GM23248 (cell line): ENCODE measurements around the gene OR8H3. TPM values are rescaled to one million over a fixed set of nuclear protein-coding genes. Genes with fewer than 3 reads are reported as not detected.

Experiments
- DNase-seq: peaks from one replicate; pipeline ENCODE4 v3.0.0-alpha.2; 2015
- H2AFZ ChIP-seq: fragments of 200-600 bp; sonication (generic); 2 replicates; pipeline ENCODE4 v1.6.1; 2016; ENCODE audit warnings: antibody characterized with exemption
- H3F3A ChIP-seq: fragments of 200-600 bp; sonication (generic); 2 replicates; pipeline ENCODE4 v1.6.1; 2016; ENCODE audit warnings: mild to moderate bottlenecking, antibody characterized with exemption, mixed run types; ENCODE audit not compliant: insufficient read depth
- H3K27ac ChIP-seq: fragments of 200-600 bp; sonication (generic); 2 replicates; pipeline ENCODE4 v1.5.1; 2016; ENCODE audit warnings: mild to moderate bottlenecking
- H3K27me3 ChIP-seq: fragments of 200-600 bp; sonication (generic); replicated peaks from 2 replicates; pipeline ENCODE4 v1.6.1; 2016; ENCODE audit warnings: mild to moderate bottlenecking; ENCODE audit not compliant: insufficient read depth
- H3K36me3 ChIP-seq: fragments of 200-600 bp; sonication (generic); 2 replicates; pipeline ENCODE4 v1.6.1; 2016; ENCODE audit warnings: low read depth, mild to moderate bottlenecking
- H3K4me1 ChIP-seq: fragments of 200-600 bp; sonication (generic); 2 replicates; pipeline ENCODE4 v1.6.1; 2016; ENCODE audit warnings: mild to moderate bottlenecking; ENCODE audit not compliant: insufficient read depth
- H3K4me2 ChIP-seq: fragments of 200-600 bp; sonication (generic); one replicate; pipeline ENCODE4 v1.6.1; 2016; ENCODE audit warnings: mild to moderate bottlenecking; ENCODE audit not compliant: unreplicated experiment
- H3K4me3 ChIP-seq: fragments of 200-600 bp; sonication (generic); 2 replicates; pipeline ENCODE4 v1.5.1; 2016; ENCODE audit warnings: mild to moderate bottlenecking
- H3K79me2 ChIP-seq: fragments of 200-600 bp; sonication (generic); 2 replicates; pipeline ENCODE4 v1.6.1; 2016; ENCODE audit warnings: mild to moderate bottlenecking; ENCODE audit not compliant: insufficient read depth
- H3K9ac ChIP-seq: fragments of 200-600 bp; sonication (generic); 2 replicates; pipeline ENCODE4 v1.6.1; 2016; ENCODE audit warnings: mild to moderate bottlenecking
- H3K9me2 ChIP-seq: fragments of 200-600 bp; sonication (generic); 2 replicates; pipeline ENCODE4 v1.6.1; 2016; ENCODE audit warnings: mixed run types, mild to moderate bottlenecking, moderate library complexity; ENCODE audit not compliant: insufficient read depth
- H3K9me3 ChIP-seq: fragments of 200-600 bp; sonication (generic); one replicate; pipeline ENCODE4 v1.6.1; 2017; ENCODE audit warnings: low read depth
- H4K20me1 ChIP-seq: fragments of 200-600 bp; sonication (generic); 2 replicates; pipeline ENCODE4 v1.6.0; 2016; ENCODE audit not compliant: insufficient read depth
- EZH2 ChIP-seq: fragments of 200-600 bp; sonication (generic); IDR thresholded peaks from 2 replicates; pipeline ENCODE4 v1.6.1; 2018; ENCODE audit warnings: antibody characterized with exemption, mild to moderate bottlenecking; ENCODE audit not compliant: insufficient read depth, poor library complexity, severe bottlenecking
- EZH2phosphoT487 ChIP-seq: fragments of 200-600 bp; sonication (generic); IDR thresholded peaks from 2 replicates; pipeline ENCODE4 v1.6.1; 2018; ENCODE audit warnings: antibody characterized with exemption, moderate library complexity, mild to moderate bottlenecking, low read depth; ENCODE audit not compliant: insufficient read depth
- WGBS, 2 experiments: methylation state at CpG; one replicate each; pipeline ENCODE4 v1.1.6; 2015 to 2017; ENCODE audit warnings: low lambda C conversion rate in 2 of 2, low coverage in 1 of 2; ENCODE audit errors: missing lambda C conversion rate in 2 of 2; 5-methylcytosine and 5-hydroxymethylcytosine counted together
- in situ Hi-C: fragments of 300-500 bp; cut with MboI; formaldehyde crosslinking; loops from 2 replicates; pipeline ENCODE4 v1.15.0; 2020
- polyA plus RNA-seq: library from polyadenylated mRNA; unstranded; fragments of >200 nt; fragmentation: Nextera tagmentation; extraction: Ambion mirVana; gene quantifications from 2 replicates; pipeline ENCODE4 v1.2.1, GENCODE V29; 2016
- small RNA-seq: library from RNA; depleted of rRNA; stranded (forward); fragments of <200 nt; gene quantifications from one replicate; pipeline ENCODE3, GENCODE V24; 2014; ENCODE audit warnings: low read depth, low replicate concordance
- total RNA-seq: library from RNA; depleted of rRNA; stranded (reverse); fragments of >200 nt; shearing (Covaris generic); gene quantifications from 2 replicates; pipeline ENCODE4 v1.2.3, GENCODE V29; 2014; rRNA removed

Gene OR8H3
- total and polyA plus RNA-seq, 2 experiments from 2014 or later, result not detected

DNA sequence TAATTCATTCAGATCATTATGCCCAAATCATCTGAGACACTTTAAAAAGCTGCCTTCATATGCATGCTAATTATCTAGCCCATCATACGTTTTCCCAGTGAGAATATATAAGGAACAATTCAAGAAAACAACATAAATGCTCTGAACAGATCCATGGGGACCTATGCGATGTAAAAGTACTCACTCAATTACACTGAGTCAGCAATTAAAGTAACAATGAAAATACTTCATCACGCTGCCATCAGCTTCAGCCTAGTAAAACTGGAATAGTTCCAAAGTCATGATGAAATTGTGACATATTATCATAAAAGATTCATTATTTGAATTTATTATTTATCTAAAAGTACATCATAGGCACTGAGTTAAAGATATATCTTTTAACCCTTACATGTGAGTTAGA is 41.6 kb downstream of the OR8H3 start:
- Histone ChIP-seq H3F3A (no peaks in the 10 kb centered on the region), H3K9ac (no peak overlapping the region), H3K79me2 (no peaks in the 10 kb centered on the region), H3K27me3 (no peaks in the 10 kb centered on the region), H4K20me1 (no peaks in the 10 kb centered on the region), H3K27ac (no peak overlapping the region), H2AFZ (no peak overlapping the region), H3K4me2 (no peak overlapping the region), H3K4me1 (no peaks in the 10 kb centered on the region), H3K36me3 (no peaks in the 10 kb centered on the region), H3K4me3 (no peak overlapping the region), H3K9me2 (no peaks in the 10 kb centered on the region), H3K9me3 (no peaks in the 10 kb centered on the region)
- 31 to 38% methylated on average over 3 of the region's 3 CpGs for WGBS, 2 experiments
- in situ Hi-C loops, result no loop called here
- TF ChIP-seq EZH2 (no peak), EZH2phosphoT487 (no peak)
- no peak for DNase-seq

GRCh38 chr11:56172256-56172830 is 50.2 kb downstream of the OR8H3 start:
- H4K20me1 ChIP-seq, result no peaks in the 10 kb centered on the region
- H3K36me3 ChIP-seq, result no peaks in the 10 kb centered on the region
- H3K79me2 ChIP-seq, result no peaks in the 10 kb centered on the region
- no peak for DNase-seq
- H3F3A ChIP-seq, result no peaks in the 10 kb centered on the region
- H3K4me2 ChIP-seq, result no peak overlapping the region
- 7 to 15% methylated on average over 3 of the region's 3 CpGs for WGBS, 2 experiments
- H3K9ac ChIP-seq, result no peak overlapping the region
- in situ Hi-C loops, result no loop called here
- H3K4me1 ChIP-seq, result no peaks in the 10 kb centered on the region
- TF ChIP-seq EZH2phosphoT487, result no peak
- no peak for TF ChIP-seq EZH2
- no peak overlapping the region for H2AFZ ChIP-seq
- no peaks in the 10 kb centered on the region for H3K9me2 ChIP-seq
- no peaks in the 10 kb centered on the region for H3K9me3 ChIP-seq
- H3K4me3 ChIP-seq, result no peak overlapping the region
- H3K27me3 ChIP-seq, result no peaks in the 10 kb centered on the region
- H3K27ac ChIP-seq, result no peak overlapping the region

Small RNA genes within 50 kb of the gene (small RNA-seq; reads per million reads assigned to genes)
- gene OR8I4P, result not detected

Other genes with a start within 250 kb of the OR8H3 start
- gene TRIM51, start 239.1 kb upstream of the OR8H3 start, total RNA-seq, result not detected in 2 replicates
- not detected in 2 replicates for gene TRIM51, start 239.1 kb upstream of the OR8H3 start, polyA plus RNA-seq
- gene OR5W2, start 207.8 kb upstream of the OR8H3 start, total RNA-seq, result not detected in 2 replicates
- gene OR5W2, start 207.8 kb upstream of the OR8H3 start, polyA plus RNA-seq, result not detected in 2 replicates
- gene OR5I1, start 186.0 kb upstream of the OR8H3 start, total RNA-seq, result not detected in 2 replicates
- gene OR5I1, start 186.0 kb upstream of the OR8H3 start, polyA plus RNA-seq, result not detected in 2 replicates
- not detected in 2 replicates for gene OR10AG1, start 152.4 kb upstream of the OR8H3 start, total RNA-seq
- gene OR10AG1, start 152.4 kb upstream of the OR8H3 start, polyA plus RNA-seq, result not detected in 2 replicates
- not detected in 2 replicates for gene OR5F1, start 127.7 kb upstream of the OR8H3 start, total RNA-seq
- gene OR5F1, start 127.7 kb upstream of the OR8H3 start, polyA plus RNA-seq, result not detected in 2 replicates
- gene OR5AS1, start 94.7 kb upstream of the OR8H3 start, total RNA-seq, result not detected in 2 replicates
- gene OR5AS1, start 94.7 kb upstream of the OR8H3 start, polyA plus RNA-seq, result not detected in 2 replicates
- gene OR8I2, start 29.1 kb upstream of the OR8H3 start, total RNA-seq, result not detected in 2 replicates
- not detected in 2 replicates for gene OR8I2, start 29.1 kb upstream of the OR8H3 start, polyA plus RNA-seq
- gene OR8H2, start 18.7 kb upstream of the OR8H3 start, total RNA-seq, result not detected in 2 replicates
- not detected in 2 replicates for gene OR8H2, start 18.7 kb upstream of the OR8H3 start, polyA plus RNA-seq
- gene OR8J3, start 17.8 kb downstream of the OR8H3 start, total RNA-seq, result not detected in 2 replicates
- gene OR8J3, start 17.8 kb downstream of the OR8H3 start, polyA plus RNA-seq, result not detected in 2 replicates
- not detected in 2 replicates for gene OR8K5, start 37.9 kb downstream of the OR8H3 start, total RNA-seq
- not detected in 2 replicates for gene OR8K5, start 37.9 kb downstream of the OR8H3 start, polyA plus RNA-seq
- not detected in 2 replicates for gene OR5J2, start 54.2 kb downstream of the OR8H3 start, total RNA-seq
- gene OR5J2, start 54.2 kb downstream of the OR8H3 start, polyA plus RNA-seq, result not detected in 2 replicates
- not detected in 2 replicates for gene OR5T2, start 111.9 kb downstream of the OR8H3 start, total RNA-seq
- gene OR5T2, start 111.9 kb downstream of the OR8H3 start, polyA plus RNA-seq, result not detected in 2 replicates
- not detected in 2 replicates for gene OR5T3, start 129.9 kb downstream of the OR8H3 start, total RNA-seq
- gene OR5T3, start 129.9 kb downstream of the OR8H3 start, polyA plus RNA-seq, result not detected in 2 replicates
- not detected in 2 replicates for gene OR5T1, start 151.8 kb downstream of the OR8H3 start, total RNA-seq
- not detected in 2 replicates for gene OR5T1, start 151.8 kb downstream of the OR8H3 start, polyA plus RNA-seq
- gene OR8H1, start 169.9 kb downstream of the OR8H3 start, total RNA-seq, result not detected in 2 replicates
- not detected in 2 replicates for gene OR8H1, start 169.9 kb downstream of the OR8H3 start, polyA plus RNA-seq
- not detected in 2 replicates for gene OR8K3, start 192.8 kb downstream of the OR8H3 start, total RNA-seq
- gene OR8K3, start 192.8 kb downstream of the OR8H3 start, polyA plus RNA-seq, result not detected in 2 replicates
- not detected in 2 replicates for gene OR8K1, start 223.7 kb downstream of the OR8H3 start, total RNA-seq
- gene OR8K1, start 223.7 kb downstream of the OR8H3 start, polyA plus RNA-seq, result not detected in 2 replicates
- gene OR8J1, start 231.9 kb downstream of the OR8H3 start, total RNA-seq, result not detected in 2 replicates
- not detected in 2 replicates for gene OR8J1, start 231.9 kb downstream of the OR8H3 start, polyA plus RNA-seq